ENCODE data around the gene MMRN2.

Gene MMRN2

DNA sequence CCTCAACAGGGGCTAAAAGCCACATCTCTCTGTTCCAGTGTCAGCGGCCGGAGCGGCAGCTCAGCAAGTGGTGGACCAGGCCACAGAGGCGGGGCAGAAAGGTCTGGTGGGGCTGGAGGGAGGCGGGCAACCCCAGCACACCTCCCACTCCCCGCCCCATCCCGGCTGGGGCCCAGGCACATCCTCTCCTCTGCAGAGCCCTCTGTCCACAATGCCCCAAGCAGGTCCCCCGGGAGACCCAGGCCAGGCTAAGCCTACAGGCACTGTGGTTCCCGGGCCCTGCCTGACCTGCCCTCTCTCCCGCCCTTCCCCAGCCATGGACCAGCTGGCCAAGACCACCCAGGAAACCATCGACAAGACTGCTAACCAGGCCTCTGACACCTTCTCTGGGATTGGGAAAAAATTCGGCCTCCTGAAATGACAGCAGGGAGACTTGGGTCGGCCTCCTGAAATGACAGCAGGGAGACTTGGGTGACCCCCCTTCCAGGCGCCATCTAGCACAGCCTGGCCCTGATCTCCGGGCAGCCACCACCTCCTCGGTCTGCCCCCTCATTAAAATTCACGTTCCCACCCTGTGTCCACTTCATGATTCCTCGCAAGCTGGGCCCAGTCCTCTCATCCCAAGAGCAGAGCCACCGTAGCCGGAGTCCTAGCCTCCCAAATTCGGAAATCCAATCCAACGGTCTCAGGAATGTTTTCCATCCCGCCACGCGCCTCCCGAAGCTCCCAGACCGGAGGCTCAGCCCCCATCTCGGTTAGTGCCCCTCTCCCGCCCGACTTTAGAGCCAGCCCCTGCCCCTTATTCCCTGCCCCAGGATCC is 13.0 kb upstream of the MMRN2 start:
- peak overlapping the region; percentile 97 for H3K27ac ChIP-seq
- DNase-seq (ENCODE audit: low read depth, low spot score): no peak

DNA sequence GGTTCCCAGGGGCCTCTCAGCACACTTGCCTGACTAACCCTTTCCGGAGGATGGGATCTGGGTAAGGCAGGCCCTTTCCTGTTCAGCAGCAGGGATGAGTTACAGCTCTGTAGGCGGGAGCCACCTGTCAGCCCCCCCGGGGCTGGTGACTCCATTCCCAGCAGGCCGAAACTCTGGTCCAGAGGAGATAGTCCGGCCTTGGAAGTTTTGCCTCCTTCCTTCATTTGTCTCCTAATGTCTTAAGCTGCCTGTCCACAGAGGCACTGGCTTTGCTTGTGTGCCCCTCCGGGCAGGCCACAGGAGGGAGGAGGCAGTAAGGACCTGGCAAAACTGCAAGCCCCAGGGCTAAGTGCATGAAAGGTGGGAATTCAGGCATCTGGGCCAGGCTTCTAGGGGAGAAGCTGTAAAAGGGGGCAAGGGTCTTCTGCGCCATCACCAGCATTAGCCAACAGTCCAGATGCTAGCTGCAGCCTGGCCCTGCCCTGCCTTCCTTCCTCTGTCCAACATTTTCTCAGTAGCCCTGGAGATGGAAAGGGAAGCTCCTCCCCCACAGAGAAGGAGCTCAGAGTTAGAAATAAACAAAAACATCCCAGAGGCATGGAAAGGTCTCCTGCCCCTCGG is 12.1 kb upstream of the MMRN2 start:
- H3K27ac ChIP-seq: peak overlapping the region; percentile 97
- DNase-seq (ENCODE audit: low read depth, low spot score): no peak

DNA sequence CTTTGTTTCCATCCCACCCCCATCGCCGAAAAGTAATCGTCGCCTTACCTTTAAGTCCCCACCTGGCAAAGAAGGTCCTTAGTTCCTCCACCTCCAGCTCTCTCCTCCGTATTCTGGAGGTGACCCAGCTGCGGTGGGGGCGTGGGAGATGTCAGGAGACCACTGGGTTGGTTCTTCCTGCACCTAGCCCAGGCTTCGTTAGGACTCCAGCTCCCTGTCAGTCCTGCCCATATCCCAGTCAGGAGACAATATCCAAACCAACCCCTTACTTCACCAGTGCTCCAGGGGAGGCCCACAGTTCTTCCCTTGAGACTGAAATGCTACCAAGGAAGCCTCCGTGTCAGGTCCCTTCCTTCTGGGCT is 11.6 kb upstream of the MMRN2 start:
- DNase-seq (ENCODE audit: low read depth, low spot score): no peak
- peak overlapping the region; percentile 97 for H3K27ac ChIP-seq

DNA sequence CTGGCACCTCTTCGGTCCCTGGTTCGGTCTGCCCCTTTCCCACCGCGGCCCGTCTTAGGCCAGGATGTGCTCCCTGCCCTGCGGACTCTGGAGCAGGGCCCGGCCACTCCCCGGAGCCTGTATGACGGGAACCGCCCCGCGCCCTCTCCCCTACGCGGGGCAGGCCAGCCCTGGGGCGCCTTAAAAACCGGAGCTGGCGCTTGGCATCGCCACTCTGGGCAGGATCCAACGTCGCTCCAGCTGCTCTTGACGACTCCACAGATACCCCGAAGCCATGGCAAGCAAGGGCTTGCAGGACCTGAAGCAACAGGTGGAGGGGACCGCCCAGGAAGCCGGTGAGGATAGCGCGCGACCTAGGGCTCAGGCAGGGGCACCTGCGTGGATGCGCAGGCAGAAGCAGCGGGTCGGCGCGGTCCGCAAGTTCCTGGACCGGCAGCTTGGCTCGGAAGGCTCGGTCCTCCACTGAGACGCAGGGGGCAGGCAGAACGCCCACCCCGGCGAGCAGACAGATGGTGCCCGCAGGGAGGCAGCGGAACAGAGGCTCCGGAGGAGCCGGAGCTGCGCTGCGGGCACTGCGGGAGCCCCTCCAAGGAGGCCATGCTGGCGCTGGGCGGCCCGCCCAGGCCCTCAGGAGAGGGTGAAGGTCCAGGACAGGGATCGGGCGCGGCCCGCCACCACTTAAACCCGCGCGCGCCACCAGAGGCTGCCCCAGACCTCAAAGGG is 11.0 kb upstream of the MMRN2 start, which contains the start of gene ADIRF:
Gene ADIRF, plus strand, starts transcription at position 212 of the 723 bp plus-strand sequence. Its CDS starts 63 bp downstream, at position 275.
- no peak for DNase-seq (ENCODE audit: low read depth, low spot score)
- peak within 1 kb of the TSS; percentile 97 for H3K27ac ChIP-seq

DNA sequence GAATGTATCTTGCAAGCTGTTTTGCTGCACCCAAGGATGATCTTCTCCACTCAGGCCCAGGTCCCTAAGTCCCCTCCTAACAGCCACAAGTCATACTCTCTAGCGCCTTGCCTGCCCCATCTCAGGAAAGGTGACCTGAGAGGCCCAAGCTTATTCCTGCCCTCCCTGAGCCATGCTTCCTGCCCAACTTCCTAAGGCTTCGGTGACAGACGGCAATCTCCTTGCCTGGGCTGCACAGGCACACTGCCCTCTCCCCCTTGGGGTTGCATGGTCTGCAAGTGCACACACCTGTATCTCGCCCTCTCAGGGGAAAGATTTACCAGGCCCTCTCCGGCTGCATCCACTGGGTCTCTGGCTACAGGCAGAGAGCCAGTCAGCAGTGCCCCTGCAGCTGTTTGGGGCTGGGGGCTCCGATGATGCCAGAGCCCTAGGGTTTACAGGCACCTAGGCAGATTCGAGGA is 10.1 kb upstream of the MMRN2 start:
- DNase-seq (ENCODE audit: low read depth, low spot score): no peak

DNA sequence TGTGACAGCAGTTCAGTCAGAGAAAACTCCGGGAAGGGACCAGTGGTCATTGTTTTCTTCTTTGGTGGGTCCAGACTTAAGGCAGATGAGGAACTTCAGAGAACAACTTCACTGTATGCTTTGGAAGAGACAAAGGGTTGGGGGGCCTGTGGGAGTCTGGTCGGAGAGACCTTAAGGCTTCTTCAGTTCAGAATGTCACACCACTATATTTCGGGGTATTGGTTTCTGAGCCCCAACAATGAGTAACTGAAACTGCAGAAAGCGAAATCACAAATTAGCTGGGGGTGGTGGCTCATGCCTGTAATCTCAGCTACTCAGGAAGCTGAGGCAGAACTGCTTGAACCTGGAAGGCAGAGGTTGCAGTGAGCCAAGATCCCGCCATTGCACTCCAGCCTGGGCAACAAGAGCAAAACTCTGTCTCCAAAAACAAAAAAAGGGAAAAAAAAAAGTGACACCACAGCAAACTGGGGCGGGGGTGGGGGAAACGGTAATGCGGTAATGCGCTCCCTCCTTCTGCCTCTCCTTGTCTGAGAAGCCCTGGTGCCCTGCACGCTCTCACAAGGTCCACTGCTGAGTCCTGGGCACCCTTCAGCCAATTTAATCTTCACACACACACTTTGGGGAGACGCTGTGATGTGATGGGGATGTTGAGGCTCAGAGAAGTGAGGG is 8.7 kb upstream of the MMRN2 start:
- H3K27ac ChIP-seq: no peak overlapping the region
- DNase-seq (ENCODE audit: low read depth, low spot score): no peak

More for the DNA sequence above, 10.1 kb upstream of the MMRN2 start:
- peak overlapping the region; percentile 97 for H3K27ac ChIP-seq

DNA sequence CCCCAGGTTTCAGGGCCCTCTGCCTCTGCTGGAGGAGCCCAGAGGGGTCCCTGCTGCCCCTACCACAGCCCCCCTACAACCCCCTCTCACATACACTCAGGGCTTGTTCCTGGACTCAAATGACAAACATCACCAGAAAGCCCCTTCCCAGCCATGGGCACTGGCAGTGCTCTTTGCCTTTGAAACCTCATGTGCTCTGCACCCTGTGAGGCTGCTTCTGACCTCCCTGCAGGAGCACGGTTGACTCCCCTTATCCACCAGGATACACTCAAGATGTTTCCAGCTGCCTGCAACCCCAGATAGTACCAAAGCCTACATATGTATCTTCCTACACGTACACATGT is 7.4 kb upstream of the MMRN2 start:
- no peak for DNase-seq (ENCODE audit: low read depth, low spot score)
- H3K27ac ChIP-seq: no peak overlapping the region

DNA sequence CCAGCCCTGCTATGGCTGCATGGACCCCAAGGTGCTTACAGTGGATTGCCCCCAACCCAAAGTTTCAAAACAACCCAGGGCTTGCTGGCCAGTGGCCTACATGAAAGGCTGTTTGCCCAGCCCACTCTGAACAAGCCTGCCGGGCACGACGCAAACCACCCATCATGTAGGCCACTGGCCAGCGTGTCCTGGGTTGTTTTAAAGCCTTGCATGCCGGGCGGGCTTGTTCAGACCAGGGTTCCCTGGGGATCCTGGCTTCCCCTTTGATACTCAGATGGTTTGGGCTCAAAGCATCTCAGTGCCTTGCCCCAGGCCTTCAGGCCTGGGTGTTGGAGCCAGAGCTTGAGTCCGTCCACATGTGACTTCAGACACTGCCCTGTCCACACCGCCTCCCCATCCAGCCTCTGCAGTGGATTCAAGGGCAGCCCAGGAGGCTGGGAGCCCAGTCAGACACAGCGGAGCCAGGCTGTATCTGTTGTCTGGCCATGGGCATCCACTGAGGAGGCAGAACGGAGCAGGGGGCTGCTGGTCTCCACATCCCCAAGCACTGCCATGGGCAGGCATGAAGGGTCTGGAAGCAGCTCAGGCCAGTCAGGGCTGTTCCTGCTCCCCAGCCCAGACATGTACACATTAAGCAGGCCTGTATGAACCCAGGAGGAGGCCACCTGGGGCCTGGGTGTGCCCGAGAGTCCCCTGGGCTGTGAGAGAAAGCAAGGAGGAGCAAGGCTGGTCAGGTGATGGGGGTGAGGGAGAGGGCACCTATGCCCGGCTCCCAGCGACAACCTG is 6.8 kb upstream of the MMRN2 start:
- no peak overlapping the region for H3K27ac ChIP-seq
- no peak for DNase-seq (ENCODE audit: low read depth, low spot score)

DNA sequence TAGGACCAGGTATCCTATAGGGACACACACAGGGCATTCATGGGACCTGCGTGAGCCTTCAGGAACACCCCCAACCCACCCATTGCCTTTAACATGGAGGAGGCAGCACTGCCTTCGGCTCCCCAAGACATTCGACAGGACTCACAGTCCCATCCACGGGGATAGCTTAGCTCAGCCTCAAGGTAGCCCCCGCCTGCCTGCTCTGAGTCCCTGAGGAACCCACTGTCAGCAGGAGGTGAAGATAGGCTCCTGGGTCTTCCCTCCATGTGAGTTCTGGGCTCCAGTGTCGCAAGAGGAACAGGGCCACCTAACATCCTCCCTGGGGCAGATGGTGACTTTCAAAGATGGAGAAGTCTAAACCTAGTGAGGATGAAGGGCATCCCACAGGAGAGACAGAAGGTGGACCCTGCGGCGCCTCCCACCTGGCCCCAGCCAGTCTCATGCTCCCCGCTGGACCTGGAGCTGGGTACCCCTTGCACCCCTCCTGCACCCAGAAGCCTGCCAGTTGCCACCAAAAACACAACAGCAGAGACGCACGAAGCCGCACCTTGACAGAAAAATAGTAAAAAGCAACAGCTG is 6.0 kb upstream of the MMRN2 start:
- no peak for DNase-seq (ENCODE audit: low read depth, low spot score)
- H3K27ac ChIP-seq: no peak overlapping the region

DNA sequence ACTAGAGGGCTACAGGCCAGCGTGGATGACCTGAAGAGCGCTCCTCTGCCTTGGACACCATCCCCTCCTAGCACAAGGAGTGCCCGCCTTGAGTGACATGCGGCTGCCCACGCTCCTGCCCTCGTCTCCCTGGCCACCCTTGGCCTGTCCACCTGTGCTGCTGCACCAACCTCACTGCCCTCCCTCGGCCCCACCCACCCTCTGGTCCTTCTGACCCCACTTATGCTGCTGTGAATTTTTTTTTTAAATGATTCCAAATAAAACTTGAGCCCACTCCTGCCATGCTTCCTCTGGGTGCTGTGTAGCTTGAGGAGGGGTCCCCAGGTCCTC is 5.5 kb upstream of the MMRN2 start:
- no peak for DNase-seq (ENCODE audit: low read depth, low spot score)
- H3K27ac ChIP-seq: no peak overlapping the region

DNA sequence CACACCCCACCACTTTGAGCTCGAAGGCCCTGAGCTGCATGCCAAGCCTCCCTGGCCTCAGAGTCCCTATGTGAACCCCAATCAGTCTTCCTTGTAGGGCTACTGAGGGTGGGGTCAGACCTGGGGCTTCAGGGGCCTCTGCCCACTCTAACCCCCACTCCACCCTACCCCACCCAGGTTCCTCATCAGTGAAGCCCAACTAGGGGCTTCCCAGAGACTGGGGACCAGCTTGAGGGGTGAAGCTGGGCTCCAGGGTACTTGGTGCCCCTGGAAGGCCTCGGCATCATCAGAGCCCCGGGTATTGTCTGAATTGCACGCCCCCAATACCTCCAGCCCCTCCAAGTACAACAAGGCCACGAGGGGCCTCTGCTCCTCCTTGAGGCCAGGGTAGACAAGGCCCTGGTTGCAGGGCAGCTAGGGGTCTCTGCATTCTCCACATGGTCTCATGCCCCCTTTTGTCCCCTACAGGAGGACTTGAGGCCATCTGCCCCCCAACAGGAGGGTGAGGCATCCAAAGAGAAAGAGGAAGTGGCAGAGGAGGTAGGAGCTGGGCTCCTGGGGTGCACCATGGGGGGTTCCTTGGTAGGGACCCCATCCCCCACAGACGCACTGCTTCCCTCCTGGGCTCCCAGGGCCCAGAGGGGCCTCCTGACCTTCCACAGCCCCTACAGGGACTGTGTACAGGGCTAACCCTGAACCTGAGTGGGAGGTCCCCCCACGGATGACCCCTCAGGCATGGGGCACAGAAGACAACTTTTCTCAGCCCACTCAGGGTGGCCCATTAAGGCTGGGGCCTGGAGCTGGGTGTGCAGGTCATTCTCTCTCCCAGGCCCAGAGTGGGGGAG is 4.9 kb upstream of the MMRN2 start:
- DNase-seq (ENCODE audit: low read depth, low spot score): no peak
- peak overlapping the region; percentile 68 for H3K27ac ChIP-seq

DNA sequence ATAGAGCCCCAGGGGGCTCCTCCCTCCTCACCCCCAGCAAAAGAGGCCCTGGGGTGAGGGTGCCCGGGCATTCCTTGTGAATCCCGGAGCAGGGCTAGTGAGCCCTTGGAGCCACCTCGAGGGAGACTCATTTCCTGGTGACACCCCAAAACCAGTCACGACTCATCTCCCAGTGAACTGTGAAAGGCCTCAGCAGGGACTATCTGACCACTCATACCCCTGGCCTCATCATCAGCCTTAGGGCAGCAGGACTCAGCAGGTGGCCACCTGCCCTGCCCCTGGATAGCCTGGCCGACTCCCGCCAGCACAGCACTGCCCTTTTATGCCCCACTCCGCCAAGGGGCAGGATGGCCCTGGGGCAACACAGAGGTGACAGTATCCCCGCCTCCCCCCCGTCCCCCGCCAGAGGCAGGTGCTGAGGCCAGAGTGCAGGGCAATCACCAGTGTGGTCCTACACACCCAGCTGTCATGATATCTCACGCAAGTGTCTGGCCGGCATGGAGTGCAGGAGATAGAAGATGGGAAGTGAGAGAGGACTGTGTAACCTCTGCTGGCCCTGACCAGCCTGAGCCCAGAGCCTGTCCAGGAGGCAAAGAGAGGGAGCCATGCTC is 4.2 kb upstream of the MMRN2 start:
- peak overlapping the region; percentile 68 for H3K27ac ChIP-seq
- no peak for DNase-seq (ENCODE audit: low read depth, low spot score)

DNA sequence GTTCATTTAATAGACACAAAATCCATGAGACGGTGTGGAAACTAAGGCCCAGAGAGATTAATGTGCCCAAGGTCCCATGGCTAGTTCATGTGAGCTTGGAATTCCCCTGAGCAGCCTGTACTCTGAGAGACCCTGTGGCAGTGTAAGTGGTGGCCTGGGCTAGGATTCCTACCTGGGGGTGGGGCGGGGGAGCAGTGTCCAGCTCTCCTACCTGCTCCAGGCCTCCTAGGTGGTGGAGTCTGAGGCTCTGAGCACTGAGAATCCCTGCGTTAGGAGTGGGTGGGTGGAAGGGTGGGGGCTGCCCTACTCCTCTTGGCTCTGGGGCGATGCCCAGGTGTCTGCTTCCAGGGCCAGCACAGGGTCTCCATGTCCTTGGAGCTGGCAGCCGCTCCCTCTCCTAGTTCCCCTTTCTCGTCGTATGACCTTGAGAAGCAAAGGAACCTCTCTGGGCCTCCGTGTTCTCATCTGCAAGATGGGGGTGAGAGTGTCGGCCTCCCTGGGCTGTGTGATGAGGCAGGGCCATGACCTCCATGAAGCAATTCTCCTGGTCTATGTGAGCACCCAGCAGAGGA is 3.5 kb upstream of the MMRN2 start:
- peak overlapping the region; percentile 68 for H3K27ac ChIP-seq
- no peak for DNase-seq (ENCODE audit: low read depth, low spot score)

DNA sequence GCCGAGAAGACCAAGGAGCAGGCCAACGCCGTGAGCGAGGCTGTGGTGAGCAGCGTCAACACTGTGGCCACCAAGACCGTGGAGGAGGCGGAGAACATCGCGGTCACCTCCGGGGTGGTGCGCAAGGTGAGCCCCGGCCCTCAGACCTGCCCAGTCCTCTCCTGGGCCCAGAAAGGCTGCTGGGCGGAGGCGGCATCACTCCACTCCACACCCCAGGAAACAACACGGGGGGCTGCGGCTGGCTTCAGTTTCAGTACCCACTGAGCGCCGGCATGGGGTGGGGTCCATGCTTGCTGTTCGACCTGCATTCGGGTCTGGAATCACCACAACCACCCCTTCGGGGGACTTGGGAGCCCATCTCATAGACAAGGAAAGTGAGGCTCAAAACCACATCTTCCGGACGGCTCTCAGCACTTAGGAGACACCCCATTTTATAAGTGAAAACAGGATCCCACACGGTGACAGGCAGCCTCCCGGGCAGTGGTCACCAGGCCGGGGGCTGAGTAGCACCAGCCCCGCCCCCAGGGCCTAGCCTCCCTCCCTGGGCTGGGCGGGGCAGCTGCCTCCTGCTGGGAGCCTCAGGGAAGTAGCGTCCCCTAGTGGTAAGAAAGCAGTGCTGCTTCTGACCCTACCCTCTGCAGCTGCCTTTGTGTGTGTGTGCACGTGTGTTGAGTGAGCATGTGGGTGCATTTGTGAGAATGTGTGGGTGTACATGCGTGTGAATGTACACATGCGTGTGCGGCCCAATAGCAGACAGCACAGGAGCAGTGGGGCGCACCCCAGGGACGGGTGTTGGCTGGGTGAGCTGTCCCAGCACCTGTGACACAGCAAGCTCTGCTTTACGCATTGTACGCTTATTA is 2.8 kb upstream of the MMRN2 start:
- DNase-seq (ENCODE audit: low read depth, low spot score): no peak
- H3K27ac ChIP-seq: peak overlapping the region; percentile 68

DNA sequence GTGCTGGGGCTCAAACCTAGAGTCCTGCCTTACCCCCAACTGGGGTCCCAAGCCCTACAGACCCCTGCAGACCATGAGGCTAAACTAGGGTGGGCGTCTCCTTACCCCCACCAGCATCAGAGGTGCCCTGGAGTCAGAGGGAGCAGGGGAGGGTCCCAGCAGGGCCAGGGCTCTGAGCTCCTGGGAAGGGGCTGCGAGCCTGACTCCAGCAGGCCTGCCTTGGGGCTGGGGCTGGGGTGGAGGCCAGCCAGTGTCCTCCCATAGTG is 2.3 kb upstream of the MMRN2 start:
- no peak for DNase-seq (ENCODE audit: low read depth, low spot score)
- peak overlapping the region; percentile 68 for H3K27ac ChIP-seq

DNA sequence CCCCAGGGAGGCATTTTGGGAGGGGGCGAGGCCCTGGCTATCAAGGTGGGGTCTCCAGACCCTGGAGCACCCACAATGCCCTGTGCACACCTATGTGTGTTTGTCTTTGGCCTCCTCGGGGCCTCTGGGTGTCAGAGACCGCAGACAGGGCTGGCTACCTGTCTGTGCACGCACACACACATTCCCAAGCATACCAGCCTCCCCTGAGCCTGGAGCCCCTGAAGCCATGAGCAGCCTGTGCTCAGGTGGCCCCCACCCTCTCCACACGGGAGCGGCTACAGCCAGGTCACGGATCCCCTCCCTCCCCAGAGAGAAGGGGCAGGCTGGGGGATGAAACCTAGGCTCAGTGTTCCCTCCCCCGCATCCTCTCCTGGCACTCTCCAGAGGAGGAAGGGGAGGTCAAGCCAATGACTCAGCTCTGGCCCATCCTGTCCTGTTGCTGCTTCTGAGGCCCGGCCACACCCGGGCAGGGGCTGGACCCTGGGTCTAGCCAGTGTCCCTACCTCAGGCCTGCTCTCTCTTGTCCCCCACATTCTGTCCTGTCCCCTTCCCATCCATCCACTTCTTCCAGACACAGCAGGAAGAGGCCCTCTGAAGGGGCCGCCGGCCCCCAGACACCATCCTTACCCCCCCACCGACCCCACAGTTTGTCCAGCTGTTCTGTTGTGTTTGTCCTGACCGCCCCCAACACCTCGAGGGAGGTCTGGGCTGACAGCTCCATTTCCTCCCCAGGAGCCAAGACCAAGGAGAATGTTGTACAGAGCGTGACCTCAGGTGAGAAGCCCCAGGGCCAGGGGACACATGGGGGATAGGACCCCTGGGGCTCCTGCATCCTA is 1.7 kb upstream of the MMRN2 start:
- DNase-seq (ENCODE audit: low read depth, low spot score): no peak
- H3K27ac ChIP-seq: peak overlapping the region; percentile 68

All from epithelial cell of prostate (primary cell).